Posterior vena cava (tissue), 2 donors: ENCODE results near the gene KLHL40. TPM values are rescaled to one million over a fixed set of nuclear protein-coding genes. Genes with fewer than 3 reads are reported as not detected.
A peak's percentile ranks its signal among the peaks of the same experiment; 100 is the strongest.

ENCODE experiments used
- DNase-seq: peaks from one replicate; pipeline ENCODE4 v3.0.0-alpha.2; 2020; ENCODE audit warnings: low spot score
- intact Hi-C, 2 donors: fragments of 100-400 bp; cut with DNase I; formaldehyde crosslinking; loops; one replicate each; pipeline versions ENCODE4 v1.14.1 to v1.14.2; 2022 to 2023
- long read RNA-seq, 2 donors: library from polyadenylated mRNA; unstranded; transcript quantifications; one replicate each; pipeline ENCODE4 v2.0.0, GENCODE V29; 2020 to 2021
- total RNA-seq, 2 donors: library from RNA; stranded (reverse); fragmentation: NEBNext Ultra II Directional; extraction: Animal tissue kit (Norgen Biotek cat#: 25700); gene quantifications; one replicate each; pipeline ENCODE4 v1.2.1, GENCODE V29; 2021
- donor health status: DM: yes; HTN: yes; CAD: no.
- donor health status: DM: yes; HTN: yes; CAD: no.

Gene KLHL40
- not detected for total RNA-seq
- long read RNA-seq, donor 1 = 0 reads
- long read RNA-seq, donor 2 = 0 reads

GRCh38 chr3:42685363-42685881, at the start of gene KLHL40:
KLHL40 (plus strand) TSS chr3:42685537; CDS start chr3:42685619, 82 bp downstream.
- intact Hi-C loops = loop anchor here in 1 of 2 donors (1.0 kb wide), 1 partner anchor 45 kb away; no protein-coding TSS in a partner anchor
- peak; percentile 67 for DNase-seq

- intact Hi-C loops = no loop called here
- DNase-seq = no peak
Measured at GRCh38 chr3:42637001-42637400, 48.3 kb upstream of the KLHL40 start.

GRCh38 chr3:42638339-42638842, 46.9 kb upstream of the KLHL40 start:
- intact Hi-C loops = no loop called here
- no peak for DNase-seq

- intact Hi-C loops = no loop called here
Measured at GRCh38 chr3:42639192-42639591, 46.1 kb upstream of the KLHL40 start.

GRCh38 chr3:42640129-42640528, 45.2 kb upstream of the KLHL40 start:
- no peak for DNase-seq
- intact Hi-C loops = no loop called here

More at GRCh38 chr3:42639192-42639591, 46.1 kb upstream of the KLHL40 start:
- no peak for DNase-seq

GRCh38 chr3:42640771-42641370, 44.5 kb upstream of the KLHL40 start:
- DNase-seq = no peak
- intact Hi-C loops = no loop called here

GRCh38 chr3:42647821-42648459, 37.4 kb upstream of the KLHL40 start:
- intact Hi-C loops = no loop called here
- DNase-seq = no peak

GRCh38 chr3:42649006-42649405, 36.3 kb upstream of the KLHL40 start:
- no peak for DNase-seq
- intact Hi-C loops = no loop called here

GRCh38 chr3:42649783-42650182, 35.6 kb upstream of the KLHL40 start:
- DNase-seq = no peak
- intact Hi-C loops = loop anchor here in 1 of 2 donors (10.0 kb wide), 1 partner anchor 45 kb away; the partner anchor contains the start of gene NKTR

- intact Hi-C loops = loop anchor here in 1 of 2 donors (10.0 kb wide), 1 partner anchor 47 kb away; the partner anchor contains the start of gene NKTR
- DNase-seq = no peak
Measured at GRCh38 chr3:42651248-42652091, 33.9 kb upstream of the KLHL40 start.

- no peak for DNase-seq
- intact Hi-C loops = loop anchor here in 1 of 2 donors (10.0 kb wide), 1 partner anchor 47 kb away; the partner anchor contains the start of gene NKTR
Measured at GRCh38 chr3:42652251-42652610, 33.1 kb upstream of the KLHL40 start.

- intact Hi-C loops = loop anchor here in 1 of 2 donors (10.0 kb wide), 1 partner anchor 48 kb away; the partner anchor contains the start of gene NKTR
- DNase-seq = peak; percentile 92
Measured at GRCh38 chr3:42652611-42653302, 32.6 kb upstream of the KLHL40 start.

- intact Hi-C loops = loop anchor here in 1 of 2 donors (10.0 kb wide), 1 partner anchor 48 kb away; the partner anchor contains the start of gene NKTR
- DNase-seq = no peak
Measured at GRCh38 chr3:42653303-42653559, 32.1 kb upstream of the KLHL40 start.

GRCh38 chr3:42653560-42654330, 31.6 kb upstream of the KLHL40 start, which contains the start of gene ZBTB47:
ZBTB47 (plus strand) TSS chr3:42653697; CDS start chr3:42658356, 4,659 bp downstream.
- peak; percentile 94 for DNase-seq

GRCh38 chr3:42654331-42655201, 30.8 kb upstream of the KLHL40 start:
- intact Hi-C loops = loop anchor here in 1 of 2 donors (5.0 to 10.0 kb wide), 2 partner anchors 50 to 88 kb away; partner anchors contain the start of gene NKTR
- DNase-seq = peak; percentile 92

More at GRCh38 chr3:42653560-42654330, 31.6 kb upstream of the KLHL40 start, which contains the start of gene ZBTB47:
- intact Hi-C loops = loop anchor here in 1 of 2 donors (10.0 kb wide), 1 partner anchor 49 kb away; the partner anchor contains the start of gene NKTR

- intact Hi-C loops = loop anchor here in 1 of 2 donors (5.0 to 10.0 kb wide), 2 partner anchors 51 to 87 kb away; partner anchors contain the start of gene NKTR
- DNase-seq = peak; percentile 82
Measured at GRCh38 chr3:42655331-42655888, 29.9 kb upstream of the KLHL40 start.
